Measurements from ENCODE around the gene CLHC1.

DNA sequence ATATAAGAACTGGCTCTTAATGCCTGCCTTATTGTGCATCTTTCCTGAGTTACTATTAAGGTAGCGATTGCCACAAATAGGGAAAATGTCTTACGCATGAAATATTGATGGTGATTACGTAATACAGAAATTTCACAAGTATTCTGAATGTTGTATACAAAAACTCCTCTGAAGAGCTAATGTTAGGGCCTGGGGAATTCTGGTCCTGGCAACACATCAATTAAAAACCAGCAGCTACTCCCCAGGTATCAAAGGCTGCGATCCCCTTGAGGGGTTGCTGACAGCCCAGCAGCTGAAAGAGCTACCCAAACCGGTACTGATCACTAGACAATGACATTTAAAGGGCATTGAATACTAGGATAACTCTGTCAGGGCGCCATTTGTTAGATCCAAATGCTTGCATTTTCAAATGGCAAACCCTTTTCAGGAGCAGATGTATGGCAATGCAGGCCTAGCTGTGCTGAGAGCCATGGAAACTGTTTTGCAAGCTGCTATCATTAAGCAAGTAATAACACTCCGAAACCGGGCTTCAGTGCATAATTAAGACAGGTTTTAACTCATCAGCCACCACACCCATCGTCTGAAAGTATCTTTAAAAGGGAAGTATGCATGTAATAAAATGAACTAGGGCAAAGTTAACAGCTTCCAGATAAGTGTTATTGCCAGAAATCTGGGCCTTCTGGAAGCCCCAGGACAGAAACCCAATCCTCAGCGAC is 78.4 kb downstream of the CLHC1 start:
- TF ChIP-seq, protein P1, sequence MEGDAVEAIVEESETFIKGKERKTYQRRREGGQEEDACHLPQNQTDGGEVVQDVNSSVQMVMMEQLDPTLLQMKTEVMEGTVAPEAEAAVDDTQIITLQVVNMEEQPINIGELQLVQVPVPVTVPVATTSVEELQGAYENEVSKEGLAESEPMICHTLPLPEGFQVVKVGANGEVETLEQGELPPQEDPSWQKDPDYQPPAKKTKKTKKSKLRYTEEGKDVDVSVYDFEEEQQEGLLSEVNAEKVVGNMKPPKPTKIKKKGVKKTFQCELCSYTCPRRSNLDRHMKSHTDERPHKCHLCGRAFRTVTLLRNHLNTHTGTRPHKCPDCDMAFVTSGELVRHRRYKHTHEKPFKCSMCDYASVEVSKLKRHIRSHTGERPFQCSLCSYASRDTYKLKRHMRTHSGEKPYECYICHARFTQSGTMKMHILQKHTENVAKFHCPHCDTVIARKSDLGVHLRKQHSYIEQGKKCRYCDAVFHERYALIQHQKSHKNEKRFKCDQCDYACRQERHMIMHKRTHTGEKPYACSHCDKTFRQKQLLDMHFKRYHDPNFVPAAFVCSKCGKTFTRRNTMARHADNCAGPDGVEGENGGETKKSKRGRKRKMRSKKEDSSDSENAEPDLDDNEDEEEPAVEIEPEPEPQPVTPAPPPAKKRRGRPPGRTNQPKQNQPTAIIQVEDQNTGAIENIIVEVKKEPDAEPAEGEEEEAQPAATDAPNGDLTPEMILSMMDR (IDR thresholded peaks at IDR 0.05), result no peak
- TF ChIP-seq EZH2 (IDR thresholded peaks at IDR 0.05), result no peak
